HepG2 (cell line): ENCODE results near the gene SRCIN1. TPM values are rescaled to one million over a fixed set of nuclear protein-coding genes. Genes with fewer than 3 reads are reported as not detected.

ENCODE experiments used
- ATAC-seq: fragments of 200-7000 bp; cut with Tn5 transposase; 3 replicates; pipeline ENCODE4 v1.9.1; 2020; ENCODE audit warnings: mild to moderate bottlenecking, moderate library complexity
- BruUV-seq: library from RNA; stranded (reverse); fragments of 400-500 nt; replicated peaks from 2 replicates; lab custom pipeline; 2021; lab: Mats Ljungman, UMichigan
- CTCF ChIA-PET: fragments of 300-600 bp; formaldehyde crosslinking; extraction: SDS; loops from one replicate; lab custom pipeline; 2021; ENCODE audit warnings: low total read pairs, inconsistent platforms, low intra/inter-chr PET ratio; lab: Yijun Ruan, JAX
- POLR2A ChIA-PET: fragments of 350-600 bp; sonication (Branson Sonifier 250); formaldehyde crosslinking; loops from one replicate; lab custom pipeline; 2020; ENCODE audit warnings: antibody characterized with exemption, inconsistent platforms; lab: Yijun Ruan, JAX
- DNase-seq: peaks from one replicate; pipeline ENCODE4 v3.0.0-alpha.2; 2015; ENCODE audit warnings: low spot score
- FAIRE-seq: peaks from 3 replicates; lab custom pipeline; 2011; peaks lifted over from hg19 to GRCh38; lab: Jason Lieb, UNC
- H2AFZ ChIP-seq: one replicate; pipeline ENCODE4 v1.6.1; 2011; ENCODE audit warnings: low read length, inconsistent platforms
- H3K27ac ChIP-seq: fragments of 300-600 bp; 3 replicates; pipeline ENCODE4 v1.8.0; 2011; ENCODE audit warnings: mixed run types, mild to moderate bottlenecking, mixed read lengths, low read length, inconsistent platforms; ENCODE audit not compliant: insufficient read depth; ENCODE audit errors: extremely low read length
- H3K27me3 ChIP-seq, 2 experiments: fragments of 200-600 bp in 1 of 2; 2 replicates in 1 of 2; 3 replicates in 1 of 2; pipeline versions ENCODE4 v1.6.0 to v1.8.0; 2011; ENCODE audit warnings: low read length in 2 of 2, mild to moderate bottlenecking in 2 of 2, moderate library complexity in 2 of 2, inconsistent platforms in 1 of 2; ENCODE audit not compliant: insufficient read depth in 2 of 2, control insufficient read depth in 1 of 2
- H3K36me3 ChIP-seq, 2 experiments: fragments of 200-600 bp in 1 of 2; replicated peaks in 1 of 2; 2 replicates in 1 of 2; 3 replicates in 1 of 2; pipeline versions ENCODE4 v1.5.1 to v1.8.0; 2011; ENCODE audit warnings: low read length in 2 of 2, inconsistent platforms in 1 of 2; ENCODE audit not compliant: insufficient read depth in 2 of 2, control insufficient read depth in 1 of 2
- H3K4me1 ChIP-seq: 2 replicates; pipeline ENCODE4 v1.5.1; 2012; ENCODE audit warnings: low read length, inconsistent platforms; ENCODE audit not compliant: insufficient read depth
- H3K4me2 ChIP-seq: 2 replicates; pipeline ENCODE4 v1.6.0; 2011; ENCODE audit warnings: low read depth, low read length, inconsistent platforms
- H3K4me3 ChIP-seq, 3 experiments: fragments of 200-600 bp in 1 of 3; sonication (generic), shearing (Covaris generic) in 1 of 3; replicated peaks in 1 of 3; 2 replicates each; pipeline ENCODE4 v1.5.1; 2011 to 2016; ENCODE audit warnings: low read length in 3 of 3, inconsistent platforms in 2 of 3, low read depth in 2 of 3, mild to moderate bottlenecking in 2 of 3, control low read depth in 1 of 3, mixed read lengths in 1 of 3; ENCODE audit not compliant: insufficient read depth in 1 of 3
- H3K79me2 ChIP-seq: one replicate; pipeline ENCODE4 v1.6.1; 2011; ENCODE audit warnings: low read length, inconsistent platforms; ENCODE audit not compliant: insufficient read depth
- H3K9ac ChIP-seq: 2 replicates; pipeline ENCODE4 v1.6.0; 2011; ENCODE audit warnings: mild to moderate bottlenecking, low read depth, low read length, inconsistent platforms; ENCODE audit not compliant: insufficient read depth
- H3K9me3 ChIP-seq: 2 replicates; pipeline ENCODE4 v1.5.1; 2012; ENCODE audit warnings: mild to moderate bottlenecking, low read length
- H4K20me1 ChIP-seq: 2 replicates; pipeline ENCODE4 v1.6.0; 2011; ENCODE audit warnings: inconsistent platforms, mild to moderate bottlenecking, low read length, moderate library complexity; ENCODE audit not compliant: insufficient read depth
- CSRNP1 ChIP-seq: sonication (generic); formaldehyde crosslinking; IDR thresholded peaks from 2 replicates; pipeline ENCODE4 v1.8.1; 2023; ENCODE audit warnings: mild to moderate bottlenecking, missing genetic modification reagents
- FOXK1 ChIP-seq: sonication (generic); formaldehyde crosslinking; IDR thresholded peaks from 2 replicates; pipeline ENCODE4 v1.4.0; 2020; ENCODE audit warnings: low read depth, missing genetic modification reagents, borderline replicate concordance
- MATR3 ChIP-seq: sonication (generic); formaldehyde crosslinking; IDR thresholded peaks from 2 replicates; pipeline ENCODE4 v1.4.0; 2020; ENCODE audit warnings: missing genetic modification reagents
- MIXL1 ChIP-seq: IDR thresholded peaks from 2 replicates; pipeline ENCODE4 v1.6.1; 2016
- MTF2 ChIP-seq: sonication (generic); formaldehyde crosslinking; IDR thresholded peaks from 2 replicates; pipeline ENCODE4 v1.5.0; 2020; ENCODE audit warnings: missing genetic modification reagents, borderline replicate concordance
- PHF8 ChIP-seq: sonication (generic); formaldehyde crosslinking; IDR thresholded peaks from 2 replicates; pipeline ENCODE4 v1.5.0; 2020; ENCODE audit warnings: missing genetic modification reagents
- SRSF1 ChIP-seq: fragments of 200-400 bp; formaldehyde crosslinking; optimal IDR thresholded peaks from 2 replicates; pipeline ENCODE3; 2017; ENCODE audit warnings: mild to moderate bottlenecking, low read depth, low read length, moderate library complexity
- SSRP1 ChIP-seq: IDR thresholded peaks from 2 replicates; pipeline ENCODE4 v1.6.1; 2016; ENCODE audit warnings: control low read depth
- ZBTB46 ChIP-seq: sonication (generic); formaldehyde crosslinking; IDR thresholded peaks from 2 replicates; pipeline ENCODE4 v1.4.0; 2020; ENCODE audit warnings: mild to moderate bottlenecking, missing genetic modification reagents, borderline replicate concordance
- ZKSCAN1 ChIP-seq: fragments of 150-350 bp; IDR thresholded peaks from 2 replicates; pipeline ENCODE4 v1.6.1; 2014; ENCODE audit warnings: low read length
- ZNF3 ChIP-seq: IDR thresholded peaks from 2 replicates; pipeline ENCODE4 v1.7.0; 2017; ENCODE audit warnings: inconsistent platforms
- ZNF350 ChIP-seq: sonication (generic); formaldehyde crosslinking; IDR thresholded peaks from 2 replicates; pipeline ENCODE4 v1.4.0; 2020; ENCODE audit warnings: mild to moderate bottlenecking, low read depth, missing genetic modification reagents, borderline replicate concordance
- ZNF605 ChIP-seq: sonication (generic); formaldehyde crosslinking; IDR thresholded peaks from 2 replicates; pipeline ENCODE4 v1.8.0; 2022; ENCODE audit warnings: mild to moderate bottlenecking, missing genetic modification reagents
- ZNF776 ChIP-seq: sonication (generic); formaldehyde crosslinking; IDR thresholded peaks from 2 replicates; pipeline ENCODE4 v1.4.0; 2020; ENCODE audit warnings: mild to moderate bottlenecking, missing genetic modification reagents
- WGBS: methylation state at CpG from one replicate; pipeline ENCODE4 v1.1.6; 2017; ENCODE audit warnings: low lambda C conversion rate; 5-methylcytosine and 5-hydroxymethylcytosine counted together
- in situ Hi-C: cut with HindIII; loops from 2 replicates; pipeline ENCODE4 v1.10.0; 2017; ENCODE audit warnings: low pct_unique_long_range_greater_than_20kb; ENCODE audit not compliant: extremely low pct_ligation_motif_present
- intact Hi-C: fragments of 100-400 bp; cut with micrococcal nuclease; formaldehyde crosslinking; loops from one replicate; pipeline ENCODE4 v1.10.0; 2022; ENCODE audit not compliant: unreplicated experiment
- polyA plus RNA-seq, 8 experiments: library from polyadenylated mRNA; depleted of rRNA in 3 of 8; stranded (reverse) in 7 of 8; unstranded in 1 of 8; fragments of >200 nt; fragmentation: Illumina TruSeq in 4 of 8; extraction: Trizol in 4 of 8; gene quantifications; 2 replicates each; pipeline versions ENCODE4 v1.2.1 to v1.2.3, GENCODE V29; 2011 to 2016; ENCODE audit warnings: low read depth in 4 of 8, missing spikeins in 1 of 8, mixed read lengths in 1 of 8; ENCODE audit not compliant: insufficient read depth in 1 of 8
- total RNA-seq, 5 experiments: library from RNA; depleted of rRNA; stranded (reverse); fragments of >200 nt; fragmentation: Illumina TruSeq; extraction: Trizol; gene quantifications; 2 replicates each; pipeline ENCODE4 v1.2.3, GENCODE V29; 2016; ENCODE audit warnings: low read depth in 1 of 5
- TF ChIP-seq, protein P1 (sequence below): IDR thresholded peaks from 2 replicates; pipeline ENCODE4 v1.4.0; 2020; ENCODE audit warnings: mild to moderate bottlenecking, missing genetic modification reagents

The SRCIN1 gene
- total and polyA plus RNA-seq, 2 of the 13 experiments (the other 11 are each of a cell fraction or from before 2014, with no cell fraction given): 1.2 to 9.6 TPM

- H3K4me2 ChIP-seq: peak overlapping the region; percentile 87
- ATAC-seq: peak; percentile 48
- peaks cover 18% of the 10 kb centered on the region; the same call in 1 of the 2 replicates for H4K20me1 ChIP-seq
- H3K36me3 ChIP-seq: no peaks in the 10 kb centered on the region
- peak overlapping the region; percentile 76 to 84 (median 83) for H3K4me3 ChIP-seq
- H3K27me3 ChIP-seq: no peaks in the 10 kb centered on the region
- H2AFZ ChIP-seq: no peak overlapping the region
- ChIA-PET CTCF (interaction anchor here (2.5 to 4.9 kb wide), 3 partner anchors 16 to 60 kb away, joined by 17 to 73 read pairs (median 20); no protein-coding TSS in a partner anchor), POLR2A (interaction anchor here (0.6 to 13.7 kb wide), 15 partner anchors 8 to 96 kb away, joined by 3 to 208 read pairs (median 6); no protein-coding TSS in a partner anchor)
- H3K79me2 ChIP-seq: peaks cover 3% of the 10 kb centered on the region
- H3K4me1 ChIP-seq: peaks cover 89% of the 10 kb centered on the region
- peak overlapping the region; percentile 69 for H3K27ac ChIP-seq
- DNase-seq: peak; percentile 36
- no peaks in the 10 kb centered on the region for H3K9me3 ChIP-seq
- WGBS: 31% methylated on average over 33 of the region's 38 CpGs
- H3K9ac ChIP-seq: peak overlapping the region; percentile 61; the same call in 1 of the 2 replicates
- intact Hi-C loops (no loop called here), in situ Hi-C loops (loop anchor here (5.0 kb wide), 1 partner anchor 53 kb away; no protein-coding TSS in a partner anchor)
- no TSS peak for BruUV-seq
- no peak for FAIRE-seq
- no peak; the same call in 1 of the 2 replicates for TF ChIP-seq ZNF350
- no peak for TF ChIP-seq PHF8
- peak; percentile 94 for TF ChIP-seq SRSF1
- TF ChIP-seq, protein P1, sequence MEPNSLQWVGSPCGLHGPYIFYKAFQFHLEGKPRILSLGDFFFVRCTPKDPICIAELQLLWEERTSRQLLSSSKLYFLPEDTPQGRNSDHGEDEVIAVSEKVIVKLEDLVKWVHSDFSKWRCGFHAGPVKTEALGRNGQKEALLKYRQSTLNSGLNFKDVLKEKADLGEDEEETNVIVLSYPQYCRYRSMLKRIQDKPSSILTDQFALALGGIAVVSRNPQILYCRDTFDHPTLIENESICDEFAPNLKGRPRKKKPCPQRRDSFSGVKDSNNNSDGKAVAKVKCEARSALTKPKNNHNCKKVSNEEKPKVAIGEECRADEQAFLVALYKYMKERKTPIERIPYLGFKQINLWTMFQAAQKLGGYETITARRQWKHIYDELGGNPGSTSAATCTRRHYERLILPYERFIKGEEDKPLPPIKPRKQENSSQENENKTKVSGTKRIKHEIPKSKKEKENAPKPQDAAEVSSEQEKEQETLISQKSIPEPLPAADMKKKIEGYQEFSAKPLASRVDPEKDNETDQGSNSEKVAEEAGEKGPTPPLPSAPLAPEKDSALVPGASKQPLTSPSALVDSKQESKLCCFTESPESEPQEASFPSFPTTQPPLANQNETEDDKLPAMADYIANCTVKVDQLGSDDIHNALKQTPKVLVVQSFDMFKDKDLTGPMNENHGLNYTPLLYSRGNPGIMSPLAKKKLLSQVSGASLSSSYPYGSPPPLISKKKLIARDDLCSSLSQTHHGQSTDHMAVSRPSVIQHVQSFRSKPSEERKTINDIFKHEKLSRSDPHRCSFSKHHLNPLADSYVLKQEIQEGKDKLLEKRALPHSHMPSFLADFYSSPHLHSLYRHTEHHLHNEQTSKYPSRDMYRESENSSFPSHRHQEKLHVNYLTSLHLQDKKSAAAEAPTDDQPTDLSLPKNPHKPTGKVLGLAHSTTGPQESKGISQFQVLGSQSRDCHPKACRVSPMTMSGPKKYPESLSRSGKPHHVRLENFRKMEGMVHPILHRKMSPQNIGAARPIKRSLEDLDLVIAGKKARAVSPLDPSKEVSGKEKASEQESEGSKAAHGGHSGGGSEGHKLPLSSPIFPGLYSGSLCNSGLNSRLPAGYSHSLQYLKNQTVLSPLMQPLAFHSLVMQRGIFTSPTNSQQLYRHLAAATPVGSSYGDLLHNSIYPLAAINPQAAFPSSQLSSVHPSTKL (CRISPR knock-in tag): peak; percentile 13; the same call in 1 of the 2 replicates
- TF ChIP-seq FOXK1: no peak
- TF ChIP-seq ZBTB46 (CRISPR knock-in tag): no peak
- no peak for TF ChIP-seq MTF2 (CRISPR knock-in tag)
- no peak; the same call in 1 of the 2 replicates for TF ChIP-seq SSRP1
- TF ChIP-seq ZKSCAN1: no peak
- no peak for TF ChIP-seq MATR3
- no peak; the same call in none of the 2 replicates for TF ChIP-seq ZNF776 (CRISPR knock-in tag)
- 0 out of 2 replicates have a peak, but pooled peaks have one; percentile 18 for TF ChIP-seq MIXL1
- TF ChIP-seq CSRNP1 (CRISPR knock-in tag): peak; percentile 57; the same call in 1 of the 2 replicates
- peak; percentile 63; the same call in 1 of the 2 replicates for TF ChIP-seq ZNF605 (CRISPR knock-in tag)
- no peak for TF ChIP-seq ZNF3 (CRISPR knock-in tag)
Observed at GRCh38 chr17:38604479-38605403, 1.0 kb downstream of the SRCIN1 start.
